Liver (tissue), 9 donors: ENCODE measurements around the gene TIMM22. TPM values are rescaled to one million over a fixed set of nuclear protein-coding genes. Genes with fewer than 3 reads are reported as not detected.

Experiments used
- DNase-seq: peaks from one replicate; pipeline ENCODE4 v3.0.0-alpha.2; 2017; ENCODE audit warnings: low spot score
- H3K27ac ChIP-seq, 2 donors: one replicate each; pipeline ENCODE4 v1.7.0; 2013; ENCODE audit warnings: inconsistent platforms in 2 of 2, low read length in 2 of 2, control low read depth in 1 of 2, low read depth in 1 of 2, mild to moderate bottlenecking in 1 of 2
- H3K27me3 ChIP-seq, 4 donors: one replicate each; pipeline versions ENCODE4 v1.6.1 to v1.7.0; 2013; ENCODE audit warnings: low read length in 3 of 4, inconsistent platforms in 1 of 4, mild to moderate bottlenecking in 1 of 4, moderate library complexity in 1 of 4; ENCODE audit not compliant: control insufficient read depth in 4 of 4, insufficient read depth in 4 of 4
- H3K36me3 ChIP-seq, 4 donors: one replicate each; pipeline versions ENCODE4 v1.6.1 to v1.7.0; 2013; ENCODE audit warnings: low read length in 3 of 4, mild to moderate bottlenecking in 3 of 4, low read depth in 1 of 4, moderate library complexity in 1 of 4; ENCODE audit not compliant: control insufficient read depth in 4 of 4, insufficient read depth in 3 of 4
- H3K4me1 ChIP-seq, 4 donors: one replicate each; pipeline versions ENCODE4 v1.6.1 to v1.7.0; 2013; ENCODE audit warnings: low read length in 3 of 4, mild to moderate bottlenecking in 3 of 4, moderate library complexity in 1 of 4; ENCODE audit not compliant: control insufficient read depth in 4 of 4, insufficient read depth in 4 of 4
- H3K4me3 ChIP-seq, 3 donors: one replicate each; pipeline versions ENCODE4 v1.6.1 to v1.7.0; 2013; ENCODE audit warnings: low read length in 3 of 3, control low read depth in 1 of 3, low read depth in 1 of 3, mild to moderate bottlenecking in 1 of 3
- H3K9ac ChIP-seq, 2 donors: one replicate each; pipeline ENCODE4 v1.7.0; 2013; ENCODE audit warnings: low read length in 2 of 2, mild to moderate bottlenecking in 2 of 2, moderate library complexity in 2 of 2, control low read depth in 1 of 2, low read depth in 1 of 2
- H3K9me3 ChIP-seq, 4 donors: one replicate each; pipeline versions ENCODE4 v1.6.1 to v1.7.0; 2013; ENCODE audit warnings: low read length in 3 of 4; ENCODE audit not compliant: control insufficient read depth in 4 of 4
- ATF3 ChIP-seq: IDR thresholded peaks from 2 replicates; pipeline ENCODE4 v1.6.1; 2016; ENCODE audit warnings: antibody characterized with exemption
- CTCF ChIP-seq: fragments of 150-350 bp; IDR thresholded peaks from 2 replicates; pipeline ENCODE4 v1.5.1; 2017; ENCODE audit warnings: improper control_type of control experiment, low read depth, low read length; ENCODE audit not compliant: missing input control
- EGR1 ChIP-seq, 2 donors: IDR thresholded peaks; 2 replicates each; pipeline ENCODE4 v1.6.1; 2016 to 2018; ENCODE audit warnings: antibody characterized with exemption in 2 of 2, low read depth in 2 of 2
- GABPA ChIP-seq, 2 donors: IDR thresholded peaks in 1 of 2; conservative IDR thresholded peaks in 1 of 2; 2 replicates each; pipeline ENCODE4 v1.6.1; 2016; ENCODE audit warnings: antibody characterized with exemption in 2 of 2, mild to moderate bottlenecking in 1 of 2, moderate library complexity in 1 of 2
- HNF4A ChIP-seq, 2 donors: conservative IDR thresholded peaks; 2 replicates each; pipeline ENCODE4 v1.6.1; 2016; ENCODE audit warnings: antibody characterized with exemption in 2 of 2, mild to moderate bottlenecking in 2 of 2
- HNF4G ChIP-seq: IDR thresholded peaks from 2 replicates; pipeline ENCODE4 v1.6.1; 2016; ENCODE audit warnings: antibody characterized with exemption
- JUND ChIP-seq, 2 donors: IDR thresholded peaks; 2 replicates each; pipeline ENCODE4 v1.6.1; 2016; ENCODE audit warnings: antibody characterized with exemption in 2 of 2
- MAX ChIP-seq: IDR thresholded peaks from 2 replicates; pipeline ENCODE4 v1.6.1; 2016; ENCODE audit warnings: antibody characterized with exemption
- REST ChIP-seq: IDR thresholded peaks from 2 replicates; pipeline ENCODE4 v1.6.1; 2016; ENCODE audit warnings: antibody characterized with exemption, mild to moderate bottlenecking
- RXRA ChIP-seq, 2 donors: IDR thresholded peaks; 2 replicates each; pipeline ENCODE4 v1.6.1; 2017 to 2018; ENCODE audit warnings: antibody characterized with exemption in 2 of 2, mild to moderate bottlenecking in 1 of 2
- SP1 ChIP-seq: IDR thresholded peaks from 2 replicates; pipeline ENCODE4 v1.6.1; 2018; ENCODE audit warnings: antibody characterized with exemption, mild to moderate bottlenecking
- TAF1 ChIP-seq: conservative IDR thresholded peaks from 2 replicates; pipeline ENCODE4 v1.6.1; 2016; ENCODE audit warnings: antibody characterized with exemption, mild to moderate bottlenecking
- YY1 ChIP-seq: IDR thresholded peaks from 2 replicates; pipeline ENCODE4 v1.6.1; 2016; ENCODE audit warnings: antibody characterized with exemption, mild to moderate bottlenecking
- ZBTB33 ChIP-seq: IDR thresholded peaks from 2 replicates; pipeline ENCODE4 v1.6.1; 2016; ENCODE audit warnings: antibody characterized with exemption
- WGBS: extraction: QIAGEN DNeasy Blood & Tissue Kit; methylation state at CpG from one replicate; pipeline ENCODE4 v1.1.7; 2013; 5-methylcytosine and 5-hydroxymethylcytosine counted together
- polyA plus RNA-seq, 2 donors: library from polyadenylated mRNA; stranded (reverse) in 1 of 2; unstranded in 1 of 2; fragments of 200-250 nt in 1 of 2; fragments of >200 nt in 1 of 2; fragmentation: Nextera tagmentation in 1 of 2; extraction: Ambion mirVana in 1 of 2; gene quantifications; one replicate each; pipeline versions ENCODE4 v1.2.1 to v1.2.3, GENCODE V29; 2013 to 2015
- total RNA-seq, 2 donors: library from RNA; depleted of rRNA; stranded (reverse); fragments of >200 nt; gene quantifications; one replicate each; pipeline ENCODE4 v1.2.3, GENCODE V29; 2014
- donor health status: healthy.
- donor health status: healthy.
- donor health status: healthy.
- donor health status: healthy.
- donor health status: healthy.

Gene TIMM22
- total and polyA plus RNA-seq, 4 donors, result 4.4 to 5.0 (median 4.6) TPM

- Histone ChIP-seq H3K9ac (no peak overlapping the region), H3K36me3 (peaks cover 0 to 7% (median 4%) of the 10 kb centered on the region in 4 donors), H3K27me3 (no peaks in the 10 kb centered on the region), H3K4me1 (peaks cover 0 to 13% (median 2%) of the 10 kb centered on the region in 4 donors), H3K27ac (no peak overlapping the region), H3K4me3 (no peak overlapping the region), H3K9me3 (no peaks in the 10 kb centered on the region)
- no peak for DNase-seq
- WGBS, result 93% methylated on average over 21 of the region's 21 CpGs
- TF ChIP-seq TAF1 (no peak), YY1 (no peak), RXRA (IDR thresholded peaks at IDR 0.05) (no peak), HNF4A (conservative IDR thresholded peaks at IDR 0.05) (no peak), MAX (no peak), ATF3 (no peak), JUND (IDR thresholded peaks at IDR 0.05) (no peak)
Observed at GRCh38 chr17:1008008-1008761, 11.3 kb downstream of the TIMM22 start.

GRCh38 chr17:1009229-1010085 lies 12.5 kb downstream of the TIMM22 start:
- H3K9ac ChIP-seq, result no peak overlapping the region
- H3K36me3 ChIP-seq, result peaks cover 0 to 7% (median 4%) of the 10 kb centered on the region in 4 donors
- no peak for DNase-seq
- H3K27ac ChIP-seq, result no peak overlapping the region
- TF ChIP-seq TAF1 (no peak), MAX (no peak), JUND (IDR thresholded peaks at IDR 0.05) (no peak), EGR1 (IDR thresholded peaks at IDR 0.05; ENCODE audit: low read depth in 2 of 2) (no peak), RXRA (IDR thresholded peaks at IDR 0.05) (no peak), YY1 (no peak), ATF3 (no peak), SP1 (no peak), GABPA (IDR thresholded peaks at IDR 0.05 in 1 of 2, conservative IDR thresholded peaks at IDR 0.05 in 1 of 2) (no peak), HNF4A (conservative IDR thresholded peaks at IDR 0.05) (no peak), REST (no peak), HNF4G (no peak), ZBTB33 (no peak), CTCF (no peak)
- H3K4me1 ChIP-seq, result peaks cover 0 to 13% (median 2%) of the 10 kb centered on the region in 4 donors
- no peaks in the 10 kb centered on the region for H3K27me3 ChIP-seq
- no peak overlapping the region for H3K4me3 ChIP-seq
- H3K9me3 ChIP-seq, result no peaks in the 10 kb centered on the region
- WGBS, result 73% methylated on average over 19 of the region's 19 CpGs
